HEK293 (cell line): ENCODE measurements around the gene SULT2B1.

Experiments used
- EGR2 ChIP-seq: fragments of 450-650 bp; formaldehyde crosslinking; IDR thresholded peaks from 2 replicates; pipeline ENCODE4 v1.5.1; 2016; ENCODE audit warnings: low read depth, missing biosample characterization, missing genetic modification characterization
- GFI1B ChIP-seq: fragments of 450-650 bp; formaldehyde crosslinking; IDR thresholded peaks from 2 replicates; pipeline ENCODE4 v1.5.1; 2016; ENCODE audit warnings: missing biosample characterization, missing genetic modification characterization
- GLI4 ChIP-seq: fragments of 450-650 bp; formaldehyde crosslinking; IDR thresholded peaks from 2 replicates; pipeline ENCODE4 v1.5.1; 2016; ENCODE audit warnings: missing biosample characterization, missing genetic modification characterization
- PRDM4 ChIP-seq: fragments of 450-650 bp; formaldehyde crosslinking; IDR thresholded peaks from 2 replicates; pipeline ENCODE4 v1.5.1; 2017; ENCODE audit warnings: missing biosample characterization, missing genetic modification characterization
- ZBTB10 ChIP-seq: fragments of 450-650 bp; formaldehyde crosslinking; IDR thresholded peaks from 2 replicates; pipeline ENCODE4 v1.5.1; 2016; ENCODE audit warnings: missing biosample characterization, missing genetic modification characterization
- ZBTB17 ChIP-seq: fragments of 450-650 bp; formaldehyde crosslinking; IDR thresholded peaks from 2 replicates; pipeline ENCODE4 v1.5.1; 2016; ENCODE audit warnings: missing biosample characterization, missing genetic modification characterization
- ZFP69B ChIP-seq: fragments of 450-650 bp; formaldehyde crosslinking; IDR thresholded peaks from 2 replicates; pipeline ENCODE4 v1.5.1; 2016; ENCODE audit warnings: missing biosample characterization, missing genetic modification characterization
- ZNF132 ChIP-seq: fragments of 450-650 bp; formaldehyde crosslinking; IDR thresholded peaks from 2 replicates; pipeline ENCODE4 v1.5.1; 2017; ENCODE audit warnings: missing biosample characterization, missing genetic modification characterization, borderline replicate concordance
- ZNF140 ChIP-seq: fragments of 450-650 bp; formaldehyde crosslinking; IDR thresholded peaks from 2 replicates; pipeline ENCODE4 v1.5.1; 2016; ENCODE audit warnings: missing biosample characterization, missing genetic modification characterization
- ZNF157 ChIP-seq: fragments of 450-650 bp; formaldehyde crosslinking; IDR thresholded peaks from 2 replicates; pipeline ENCODE4 v1.5.1; 2016; ENCODE audit warnings: missing biosample characterization, missing genetic modification characterization
- ZNF19 ChIP-seq: fragments of 450-650 bp; formaldehyde crosslinking; IDR thresholded peaks from 2 replicates; pipeline ENCODE4; 2016; ENCODE audit warnings: missing biosample characterization, missing genetic modification characterization, low read depth
- ZNF214 ChIP-seq: fragments of 450-650 bp; formaldehyde crosslinking; IDR thresholded peaks from 2 replicates; pipeline ENCODE4 v1.5.1; 2017; ENCODE audit warnings: missing biosample characterization, mild to moderate bottlenecking, missing genetic modification characterization, borderline replicate concordance
- ZNF223 ChIP-seq: fragments of 450-650 bp; formaldehyde crosslinking; IDR thresholded peaks from 2 replicates; pipeline ENCODE4 v1.5.1; 2016; ENCODE audit warnings: missing biosample characterization, missing genetic modification characterization
- ZNF23 ChIP-seq: fragments of 450-650 bp; formaldehyde crosslinking; IDR thresholded peaks from 2 replicates; pipeline ENCODE4 v1.5.1; 2016; ENCODE audit warnings: missing biosample characterization, missing genetic modification characterization, borderline replicate concordance
- ZNF239 ChIP-seq: fragments of 450-650 bp; formaldehyde crosslinking; IDR thresholded peaks from 2 replicates; pipeline ENCODE4 v1.5.1; 2016; ENCODE audit warnings: missing biosample characterization, missing genetic modification characterization
- ZNF24 ChIP-seq: fragments of 450-650 bp; formaldehyde crosslinking; IDR thresholded peaks from 2 replicates; pipeline ENCODE4 v1.5.1; 2016; ENCODE audit warnings: missing biosample characterization, missing genetic modification characterization
- ZNF324 ChIP-seq: fragments of 450-650 bp; formaldehyde crosslinking; IDR thresholded peaks from 2 replicates; pipeline ENCODE4 v1.5.1; 2016; ENCODE audit warnings: missing biosample characterization, missing genetic modification characterization
- ZNF510 ChIP-seq: fragments of 450-650 bp; formaldehyde crosslinking; IDR thresholded peaks from 2 replicates; pipeline ENCODE4 v1.5.1; 2018; ENCODE audit warnings: mild to moderate bottlenecking, missing genetic modification characterization, missing biosample characterization; ENCODE audit not compliant: insufficient replicate concordance
- ZNF521 ChIP-seq: fragments of 450-650 bp; formaldehyde crosslinking; IDR thresholded peaks from 2 replicates; pipeline ENCODE4 v1.5.1; 2017; ENCODE audit warnings: missing biosample characterization, mild to moderate bottlenecking, missing genetic modification characterization
- ZNF580 ChIP-seq: fragments of 450-650 bp; formaldehyde crosslinking; IDR thresholded peaks from 2 replicates; pipeline ENCODE4 v1.5.1; 2016; ENCODE audit warnings: missing biosample characterization, missing genetic modification characterization
- ZNF664 ChIP-seq: fragments of 450-650 bp; formaldehyde crosslinking; IDR thresholded peaks from 2 replicates; pipeline ENCODE4 v1.5.1; 2016; ENCODE audit warnings: missing biosample characterization, missing genetic modification characterization
- ZNF677 ChIP-seq: fragments of 450-650 bp; IDR thresholded peaks from 2 replicates; pipeline ENCODE4 v1.5.0; 2018; ENCODE audit warnings: missing biosample characterization, mild to moderate bottlenecking, missing genetic modification characterization, moderate library complexity
- ZNF768 ChIP-seq: fragments of 450-650 bp; formaldehyde crosslinking; IDR thresholded peaks from 2 replicates; pipeline ENCODE4 v1.5.1; 2018; ENCODE audit warnings: missing biosample characterization, mild to moderate bottlenecking, missing genetic modification characterization
- ZSCAN16 ChIP-seq: fragments of 450-650 bp; formaldehyde crosslinking; IDR thresholded peaks from 2 replicates; pipeline ENCODE4 v1.5.1; 2016; ENCODE audit warnings: missing biosample characterization, missing genetic modification characterization
- ZSCAN23 ChIP-seq: fragments of 450-650 bp; formaldehyde crosslinking; IDR thresholded peaks from 2 replicates; pipeline ENCODE4 v1.5.1; 2016; ENCODE audit warnings: missing biosample characterization, missing genetic modification characterization
- TF ChIP-seq, protein P1 (sequence below): fragments of 450-650 bp; formaldehyde crosslinking; conservative IDR thresholded peaks from 2 replicates; pipeline ENCODE4 v1.5.1; 2016; ENCODE audit warnings: low read depth, missing biosample characterization, missing genetic modification characterization
- TF ChIP-seq, protein P2 (sequence below): fragments of 450-650 bp; formaldehyde crosslinking; IDR thresholded peaks from 2 replicates; pipeline ENCODE4 v1.5.1; 2016; ENCODE audit warnings: missing biosample characterization, missing genetic modification characterization
- TF ChIP-seq, protein P3 (sequence below): fragments of 450-650 bp; formaldehyde crosslinking; IDR thresholded peaks from 2 replicates; pipeline ENCODE4 v1.5.1; 2017; ENCODE audit warnings: missing biosample characterization, mild to moderate bottlenecking, missing genetic modification characterization, moderate library complexity

Gene SULT2B1

DNA sequence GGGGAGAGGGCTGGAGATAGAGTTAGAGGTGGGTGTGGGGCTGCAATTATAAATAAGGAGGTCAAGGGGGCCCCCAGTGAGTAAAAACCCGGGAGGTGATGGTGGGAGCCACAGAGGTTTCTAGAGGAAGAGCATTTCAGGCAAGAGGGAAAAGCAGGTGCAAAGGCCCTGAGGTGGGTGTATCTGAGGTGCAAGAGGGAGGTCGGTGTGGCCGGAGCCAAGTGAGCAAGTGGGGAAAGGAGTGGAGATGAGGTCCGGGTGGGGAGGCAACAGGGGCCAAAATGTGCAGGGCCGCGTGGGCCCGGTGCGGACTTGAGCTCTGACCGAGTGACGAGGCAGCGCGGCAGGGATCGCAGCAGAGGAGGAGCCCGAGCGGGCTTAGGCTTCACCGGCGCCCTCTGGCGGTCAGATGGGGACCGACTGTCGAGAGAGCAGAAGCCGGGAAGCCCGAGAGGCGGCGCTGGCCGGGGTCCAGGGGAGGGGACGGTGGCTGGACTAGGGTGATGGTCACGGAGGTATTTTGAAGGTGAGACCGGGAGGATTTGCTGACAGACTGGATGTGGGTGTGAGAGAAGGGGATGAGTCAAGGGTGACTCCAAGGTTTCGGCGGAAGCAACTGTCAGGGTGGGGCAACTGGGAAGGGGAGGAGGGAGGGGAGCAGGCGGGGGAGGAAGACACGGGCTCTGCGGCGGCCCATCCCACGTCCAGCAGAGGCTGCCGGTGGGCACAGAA, 36.9 kb downstream of the SULT2B1 start (continued):
- TF ChIP-seq, protein P1, sequence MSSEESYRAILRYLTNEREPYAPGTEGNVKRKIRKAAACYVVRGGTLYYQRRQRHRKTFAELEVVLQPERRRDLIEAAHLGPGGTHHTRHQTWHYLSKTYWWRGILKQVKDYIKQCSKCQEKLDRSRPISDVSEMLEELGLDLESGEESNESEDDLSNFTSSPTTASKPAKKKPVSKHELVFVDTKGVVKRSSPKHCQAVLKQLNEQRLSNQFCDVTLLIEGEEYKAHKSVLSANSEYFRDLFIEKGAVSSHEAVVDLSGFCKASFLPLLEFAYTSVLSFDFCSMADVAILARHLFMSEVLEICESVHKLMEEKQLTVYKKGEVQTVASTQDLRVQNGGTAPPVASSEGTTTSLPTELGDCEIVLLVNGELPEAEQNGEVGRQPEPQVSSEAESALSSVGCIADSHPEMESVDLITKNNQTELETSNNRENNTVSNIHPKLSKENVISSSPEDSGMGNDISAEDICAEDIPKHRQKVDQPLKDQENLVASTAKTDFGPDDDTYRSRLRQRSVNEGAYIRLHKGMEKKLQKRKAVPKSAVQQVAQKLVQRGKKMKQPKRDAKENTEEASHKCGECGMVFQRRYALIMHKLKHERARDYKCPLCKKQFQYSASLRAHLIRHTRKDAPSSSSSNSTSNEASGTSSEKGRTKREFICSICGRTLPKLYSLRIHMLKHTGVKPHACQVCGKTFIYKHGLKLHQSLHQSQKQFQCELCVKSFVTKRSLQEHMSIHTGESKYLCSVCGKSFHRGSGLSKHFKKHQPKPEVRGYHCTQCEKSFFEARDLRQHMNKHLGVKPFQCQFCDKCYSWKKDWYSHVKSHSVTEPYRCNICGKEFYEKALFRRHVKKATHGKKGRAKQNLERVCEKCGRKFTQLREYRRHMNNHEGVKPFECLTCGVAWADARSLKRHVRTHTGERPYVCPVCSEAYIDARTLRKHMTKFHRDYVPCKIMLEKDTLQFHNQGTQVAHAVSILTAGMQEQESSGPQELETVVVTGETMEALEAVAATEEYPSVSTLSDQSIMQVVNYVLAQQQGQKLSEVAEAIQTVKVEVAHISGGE (tag by site-specific recombination) = peak; percentile 67
- TF ChIP-seq ZNF23 (tag by site-specific recombination) (no peak), ZNF239 (tag by site-specific recombination) (peak; percentile 73), PRDM4 (tag by site-specific recombination) (0 out of 2 replicates have a peak, but pooled peaks have one; percentile 35), ZBTB17 (peak; percentile 98), ZNF19 (tag by site-specific recombination) (no peak), ZNF664 (tag by site-specific recombination) (no peak), ZNF324 (tag by site-specific recombination) (peak; percentile 69; the same call in 1 of the 2 replicates), ZNF510 (tag by site-specific recombination) (no peak), EGR2 (tag by site-specific recombination) (peak; percentile 51), GFI1B (tag by site-specific recombination) (no peak), ZNF580 (tag by site-specific recombination) (peak; percentile 99), ZNF24 (tag by site-specific recombination) (0 out of 2 replicates have a peak, but pooled peaks have one; percentile 51), ZBTB10 (tag by site-specific recombination) (peak; percentile 81), ZNF677 (tag by site-specific recombination) (no peak), ZFP69B (tag by site-specific recombination) (peak; percentile 84), ZNF140 (tag by site-specific recombination) (no peak), ZNF132 (tag by site-specific recombination) (no peak), ZNF521 (no peak), ZSCAN16 (tag by site-specific recombination) (no peak), ZSCAN23 (tag by site-specific recombination) (no peak), ZNF223 (tag by site-specific recombination) (no peak), GLI4 (tag by site-specific recombination) (no peak), ZNF214 (tag by site-specific recombination) (no peak), ZNF157 (tag by site-specific recombination) (no peak), ZNF768 (no peak; the same call in 1 of the 2 replicates)
- TF ChIP-seq, protein P2, sequence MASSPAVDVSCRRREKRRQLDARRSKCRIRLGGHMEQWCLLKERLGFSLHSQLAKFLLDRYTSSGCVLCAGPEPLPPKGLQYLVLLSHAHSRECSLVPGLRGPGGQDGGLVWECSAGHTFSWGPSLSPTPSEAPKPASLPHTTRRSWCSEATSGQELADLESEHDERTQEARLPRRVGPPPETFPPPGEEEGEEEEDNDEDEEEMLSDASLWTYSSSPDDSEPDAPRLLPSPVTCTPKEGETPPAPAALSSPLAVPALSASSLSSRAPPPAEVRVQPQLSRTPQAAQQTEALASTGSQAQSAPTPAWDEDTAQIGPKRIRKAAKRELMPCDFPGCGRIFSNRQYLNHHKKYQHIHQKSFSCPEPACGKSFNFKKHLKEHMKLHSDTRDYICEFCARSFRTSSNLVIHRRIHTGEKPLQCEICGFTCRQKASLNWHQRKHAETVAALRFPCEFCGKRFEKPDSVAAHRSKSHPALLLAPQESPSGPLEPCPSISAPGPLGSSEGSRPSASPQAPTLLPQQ (tag by site-specific recombination) = peak; percentile 91
- TF ChIP-seq, protein P3, sequence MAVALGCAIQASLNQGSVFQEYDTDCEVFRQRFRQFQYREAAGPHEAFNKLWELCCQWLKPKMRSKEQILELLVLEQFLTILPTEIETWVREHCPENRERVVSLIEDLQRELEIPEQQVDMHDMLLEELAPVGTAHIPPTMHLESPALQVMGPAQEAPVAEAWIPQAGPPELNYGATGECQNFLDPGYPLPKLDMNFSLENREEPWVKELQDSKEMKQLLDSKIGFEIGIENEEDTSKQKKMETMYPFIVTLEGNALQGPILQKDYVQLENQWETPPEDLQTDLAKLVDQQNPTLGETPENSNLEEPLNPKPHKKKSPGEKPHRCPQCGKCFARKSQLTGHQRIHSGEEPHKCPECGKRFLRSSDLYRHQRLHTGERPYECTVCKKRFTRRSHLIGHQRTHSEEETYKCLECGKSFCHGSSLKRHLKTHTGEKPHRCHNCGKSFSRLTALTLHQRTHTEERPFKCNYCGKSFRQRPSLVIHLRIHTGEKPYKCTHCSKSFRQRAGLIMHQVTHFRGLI (tag by site-specific recombination) = no peak
